22Rv1 (cell line): ENCODE results near the gene IRF1.

Experiments used
- H3K27ac ChIP-seq: fragments of 450-650 bp; 2 replicates; pipeline ENCODE4 v1.5.1; 2017
- CTCF ChIP-seq: fragments of 450-650 bp; IDR thresholded peaks from 2 replicates; pipeline ENCODE4 v1.5.1; 2017; ENCODE audit warnings: mild to moderate bottlenecking
- ZFX ChIP-seq: fragments of 450-650 bp; IDR thresholded peaks from 2 replicates; pipeline ENCODE4 v1.6.1; 2017; ENCODE audit warnings: antibody characterized with exemption, borderline replicate concordance

Gene IRF1

GRCh38 chr5:132490484-132491367, at the start of gene IRF1:
TSS of gene IRF1 (minus strand) at chr5:132490773. CDS start at chr5:132489478, 1,295 bp downstream.
- peak; percentile 32; the same call in 1 of the 2 replicates for TF ChIP-seq CTCF
- no peak for TF ChIP-seq ZFX
- peak within 1 kb of the TSS; percentile 74 for H3K27ac ChIP-seq

GRCh38 chr5:132540149-132540548, 49.6 kb upstream of the IRF1 start:
- TF ChIP-seq CTCF = no peak
- TF ChIP-seq ZFX = no peak
- H3K27ac ChIP-seq = no peak overlapping the region

DNA sequence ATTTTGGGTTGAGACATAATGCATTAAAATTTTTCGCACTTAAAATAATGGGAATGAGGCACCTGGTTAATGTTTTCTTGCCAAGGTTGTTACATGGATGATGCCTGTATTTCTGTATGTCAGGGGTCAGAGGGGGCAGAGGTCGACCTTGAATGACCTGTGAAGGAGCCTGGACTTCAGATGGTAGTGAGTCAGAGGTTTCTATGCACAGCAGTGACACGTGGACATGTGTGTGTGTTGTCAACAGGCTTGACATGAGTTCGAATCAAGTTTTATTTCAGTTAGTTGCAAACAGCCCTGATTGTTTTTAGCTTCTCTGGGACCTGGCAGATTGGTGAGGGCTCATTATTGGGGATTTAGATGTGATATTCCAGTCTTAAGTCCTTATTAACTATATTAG, 49.1 kb upstream of the IRF1 start:
- H3K27ac ChIP-seq = no peak overlapping the region
- no peak for TF ChIP-seq ZFX
- TF ChIP-seq CTCF = no peak

DNA sequence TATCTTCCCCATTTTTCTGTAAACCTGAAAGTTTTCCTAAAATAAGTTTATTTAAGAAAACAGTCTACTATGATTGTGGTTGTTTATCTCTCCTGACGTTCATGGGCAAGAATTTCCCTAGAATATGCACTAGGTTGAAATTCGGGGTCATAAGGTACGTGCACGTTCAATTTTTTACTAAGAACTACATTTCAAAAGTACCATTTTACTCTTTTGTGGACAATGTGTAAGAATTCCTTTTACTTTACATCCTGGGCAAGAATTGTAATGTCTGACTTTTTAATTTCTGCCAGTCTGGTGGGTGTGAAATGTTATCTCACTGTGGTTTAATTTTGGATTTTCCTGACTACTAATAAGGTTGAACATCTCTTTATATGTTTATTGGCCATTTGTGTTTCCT, 40.4 kb upstream of the IRF1 start:
- H3K27ac ChIP-seq = no peak overlapping the region
- TF ChIP-seq ZFX = no peak
- no peak for TF ChIP-seq CTCF

DNA sequence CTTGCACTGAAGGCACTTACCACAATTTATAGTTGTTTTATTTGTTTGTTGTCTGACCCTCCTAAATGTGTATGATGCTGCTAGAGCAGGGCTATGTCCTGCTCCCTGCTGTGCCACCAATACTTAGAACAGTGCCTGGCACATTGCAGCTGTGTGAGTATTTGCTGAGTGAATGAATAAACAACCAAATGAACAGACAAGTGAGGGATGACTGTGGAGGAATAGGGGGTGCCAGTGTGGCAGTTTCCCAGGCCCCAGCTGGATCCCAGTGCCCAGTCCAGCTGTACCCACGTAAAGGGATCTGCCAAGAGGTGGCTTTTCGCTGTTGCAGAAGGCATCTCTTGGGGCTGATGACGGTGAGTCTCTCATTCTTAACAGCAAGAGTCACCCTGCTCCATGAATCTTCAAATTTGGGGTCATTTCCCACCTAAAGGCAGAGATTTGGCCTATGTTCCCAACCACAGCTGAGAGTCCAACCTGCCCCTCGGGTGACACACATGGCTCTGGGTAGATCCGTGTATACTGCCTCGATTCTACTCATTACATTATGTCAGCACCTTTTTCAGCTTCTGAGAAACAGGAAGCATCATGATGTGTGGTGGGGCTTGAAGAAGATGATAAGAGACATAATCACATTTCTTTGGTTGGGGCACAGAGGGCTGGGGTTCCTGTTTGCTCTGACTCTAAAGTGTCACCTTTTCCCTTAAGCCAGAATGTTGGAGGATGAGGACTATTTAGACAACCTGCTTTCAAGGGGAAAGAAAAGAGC, 38.5 kb upstream of the IRF1 start:
- no peak for TF ChIP-seq ZFX
- TF ChIP-seq CTCF = no peak
- H3K27ac ChIP-seq = no peak overlapping the region

DNA sequence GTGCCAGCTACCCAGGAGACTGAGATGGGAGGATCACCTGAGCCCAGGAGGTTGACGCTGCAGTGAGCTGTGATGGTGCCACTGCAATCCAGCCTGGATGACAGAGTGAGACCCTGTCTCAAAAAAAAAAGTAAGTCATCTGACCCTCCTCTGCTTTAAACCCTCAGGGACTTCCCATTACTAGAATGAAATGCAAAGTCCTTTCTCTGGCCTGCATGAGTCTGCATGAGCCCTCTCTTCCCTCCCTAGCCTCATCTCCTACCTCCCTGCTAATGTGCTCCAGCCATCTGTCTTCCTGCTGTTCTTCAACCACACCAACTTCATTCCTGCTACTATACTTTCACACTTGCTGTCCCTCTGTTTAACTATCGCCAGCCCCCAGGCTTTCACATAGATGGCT, 37.4 kb upstream of the IRF1 start:
- no peak overlapping the region for H3K27ac ChIP-seq
- TF ChIP-seq ZFX = no peak
- TF ChIP-seq CTCF = no peak
